ENCODE results near the gene HEG1.

Gene HEG1

DNA sequence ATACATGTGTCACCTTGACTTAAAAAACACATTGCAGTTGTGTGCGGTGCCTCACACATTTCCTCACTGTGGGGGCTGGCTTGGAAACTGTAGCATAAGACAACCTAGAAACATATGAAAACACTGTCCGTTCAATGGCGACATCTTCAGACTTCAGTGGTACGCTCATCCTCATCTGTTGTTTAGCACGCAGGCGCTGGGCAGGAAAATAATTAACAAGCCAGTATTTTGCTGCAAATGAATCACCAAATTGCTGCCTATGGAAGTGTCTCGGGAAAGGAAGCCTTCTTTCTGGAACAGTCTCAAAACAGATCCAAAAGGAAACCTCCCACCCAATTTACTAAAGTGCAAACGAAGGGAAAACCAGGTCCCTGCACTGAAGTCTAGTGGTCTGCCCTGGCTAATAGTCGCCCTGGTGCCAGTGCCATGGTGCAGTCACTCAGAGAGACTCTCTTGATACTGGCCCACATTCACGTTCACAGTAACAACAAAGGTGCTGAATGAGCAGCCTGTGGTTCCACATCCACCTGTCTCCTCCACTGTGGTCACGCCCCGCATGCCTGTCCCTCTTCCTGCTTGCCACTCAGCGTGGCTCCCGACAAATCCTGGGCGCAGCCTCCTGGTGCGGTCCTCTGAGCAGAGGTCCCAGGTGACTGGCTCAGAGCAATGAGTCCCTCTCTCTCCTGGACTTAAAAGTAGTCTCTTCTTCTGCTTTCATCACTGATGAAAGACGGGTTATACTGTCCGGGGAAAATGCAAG lies 85.7 kb downstream of the HEG1 start:
- Histone ChIP-seq H3K9me3 (replicated peaks; ENCODE audit: insufficient read depth, low read length) (no peaks in the 10 kb centered on the region), H4K20me1 (ENCODE audit: insufficient read depth, low read length) (no peaks in the 10 kb centered on the region), H3K79me2 (ENCODE audit: low read length) (no peaks in the 10 kb centered on the region), H3K27me3 (replicated peaks; ENCODE audit: insufficient read depth, low read length) (no peaks in the 10 kb centered on the region), H3K4me3 (ENCODE audit: low read length) (no peak overlapping the region), H3F3A (ENCODE audit: insufficient read depth, low read length) (no peaks in the 10 kb centered on the region), H3K36me3 (replicated peaks; ENCODE audit: insufficient read depth, low read length) (no peaks in the 10 kb centered on the region), H3K9ac (ENCODE audit: low read length) (no peak overlapping the region), H2AFZ (ENCODE audit: low read length) (no peak overlapping the region), H3K4me2 (ENCODE audit: low read depth, low read length) (no peak overlapping the region), H3K27ac (ENCODE audit: low read length) (no peak overlapping the region), H3K9me2 (replicated peaks; ENCODE audit: insufficient read depth, low read length) (no peaks in the 10 kb centered on the region), H3K4me1 (ENCODE audit: low read length) (peaks cover 8% of the 10 kb centered on the region)
- DNase-seq: no peak
- TF ChIP-seq EZH2 (optimal IDR thresholded peaks at IDR 0.05; ENCODE audit: low read depth, low read length) (no peak), CTCF (IDR thresholded peaks at IDR 0.05; ENCODE audit: low read length) (no peak), EZH2phosphoT487 (IDR thresholded peaks at IDR 0.05; ENCODE audit: low read length) (no peak)

DNA sequence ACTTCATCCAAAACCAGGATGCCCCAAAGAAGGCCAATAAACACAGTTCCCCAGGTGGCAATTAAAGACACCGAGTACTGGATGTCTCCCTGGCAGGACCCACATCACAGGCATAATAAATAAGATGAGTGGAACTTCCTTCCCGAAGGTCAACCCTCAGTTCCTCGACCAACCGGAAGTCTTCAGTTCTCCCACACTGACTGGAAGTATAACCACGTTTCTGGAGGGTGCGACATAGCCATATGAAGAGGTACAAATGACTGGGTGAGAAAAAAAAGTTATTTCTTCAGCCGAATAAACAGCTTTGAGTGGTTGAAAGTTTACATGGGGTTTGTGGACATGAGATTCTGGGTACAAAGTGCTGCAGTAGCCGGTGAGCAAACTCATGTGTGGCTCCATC lies 86.6 kb downstream of the HEG1 start:
- H3K9ac ChIP-seq (ENCODE audit: low read length): no peak overlapping the region
- no peaks in the 10 kb centered on the region for H3K79me2 ChIP-seq (ENCODE audit: low read length)
- H2AFZ ChIP-seq (ENCODE audit: low read length): no peak overlapping the region
- no peak overlapping the region for H3K27ac ChIP-seq (ENCODE audit: low read length)
- H3K36me3 ChIP-seq (replicated peaks; ENCODE audit: insufficient read depth, low read length): no peaks in the 10 kb centered on the region
- no peaks in the 10 kb centered on the region for H3K9me3 ChIP-seq (replicated peaks; ENCODE audit: insufficient read depth, low read length)
- no peak overlapping the region for H3K4me3 ChIP-seq (ENCODE audit: low read length)
- H3K4me1 ChIP-seq (ENCODE audit: low read length): peaks cover 8% of the 10 kb centered on the region
- no peaks in the 10 kb centered on the region for H3K27me3 ChIP-seq (replicated peaks; ENCODE audit: insufficient read depth, low read length)
- H3K4me2 ChIP-seq (ENCODE audit: low read depth, low read length): no peak overlapping the region
- no peaks in the 10 kb centered on the region for H4K20me1 ChIP-seq (ENCODE audit: insufficient read depth, low read length)
- H3F3A ChIP-seq (ENCODE audit: insufficient read depth, low read length): no peaks in the 10 kb centered on the region
- no peaks in the 10 kb centered on the region for H3K9me2 ChIP-seq (replicated peaks; ENCODE audit: insufficient read depth, low read length)
- TF ChIP-seq CTCF (IDR thresholded peaks at IDR 0.05; ENCODE audit: low read length) (no peak), EZH2 (optimal IDR thresholded peaks at IDR 0.05; ENCODE audit: low read depth, low read length) (no peak), EZH2phosphoT487 (IDR thresholded peaks at IDR 0.05; ENCODE audit: low read length) (no peak)
- no peak for DNase-seq

GRCh38 chr3:124967964-124968363 lies 87.8 kb downstream of the HEG1 start:
- TF ChIP-seq EZH2phosphoT487 (IDR thresholded peaks at IDR 0.05; ENCODE audit: low read length) (no peak), CTCF (IDR thresholded peaks at IDR 0.05; ENCODE audit: low read length) (no peak), EZH2 (optimal IDR thresholded peaks at IDR 0.05; ENCODE audit: low read depth, low read length) (no peak)
- no peaks in the 10 kb centered on the region for H3K79me2 ChIP-seq (ENCODE audit: low read length)
- H4K20me1 ChIP-seq (ENCODE audit: insufficient read depth, low read length): no peaks in the 10 kb centered on the region
- no peak overlapping the region for H2AFZ ChIP-seq (ENCODE audit: low read length)
- DNase-seq: no peak
- no peak overlapping the region for H3K4me3 ChIP-seq (ENCODE audit: low read length)
- no peaks in the 10 kb centered on the region for H3K36me3 ChIP-seq (replicated peaks; ENCODE audit: insufficient read depth, low read length)
- H3K4me2 ChIP-seq (ENCODE audit: low read depth, low read length): no peak overlapping the region
- no peaks in the 10 kb centered on the region for H3K9me2 ChIP-seq (replicated peaks; ENCODE audit: insufficient read depth, low read length)
- peaks cover under 1% of the 10 kb centered on the region; the same call in 1 of the 2 replicates for H3K4me1 ChIP-seq (ENCODE audit: low read length)
- no peak overlapping the region for H3K9ac ChIP-seq (ENCODE audit: low read length)
- H3K27ac ChIP-seq (ENCODE audit: low read length): no peak overlapping the region
- H3F3A ChIP-seq (ENCODE audit: insufficient read depth, low read length): no peaks in the 10 kb centered on the region
- H3K9me3 ChIP-seq (replicated peaks; ENCODE audit: insufficient read depth, low read length): no peaks in the 10 kb centered on the region
- H3K27me3 ChIP-seq (replicated peaks; ENCODE audit: insufficient read depth, low read length): no peaks in the 10 kb centered on the region
